HG02798 (cell line): ENCODE measurements around the gene ZBTB24.

Experiments used
- ATAC-seq: cut with Tn5 transposase; IDR thresholded peaks from one replicate; pipeline ENCODE4 v1.9.1; 2021; ENCODE audit warnings: mild to moderate bottlenecking; ENCODE audit not compliant: unreplicated experiment, poor library complexity

ZBTB24 gene

GRCh38 chr6:109434456-109434855 is 48.6 kb downstream of the ZBTB24 start:
- ATAC-seq: no peak

- ATAC-seq: no peak
These were observed 53.5 kb downstream of the ZBTB24 start for GRCh38 chr6:109429496-109429895.

GRCh38 chr6:109428889-109429477 is 54.0 kb downstream of the ZBTB24 start:
- no peak for ATAC-seq

GRCh38 chr6:109424946-109425345 is 58.1 kb downstream of the ZBTB24 start:
- ATAC-seq: no peak

- no peak for ATAC-seq
These were observed 61.8 kb downstream of the ZBTB24 start for GRCh38 chr6:109421184-109421583.

GRCh38 chr6:109420751-109421150 is 62.3 kb downstream of the ZBTB24 start:
- no peak for ATAC-seq

- no peak for ATAC-seq
These were observed 65.4 kb downstream of the ZBTB24 start for GRCh38 chr6:109417646-109418045.
